NOMO-1 (cell line): ENCODE results near the gene TLL1.

ENCODE experiments used
- DNase-seq, 2 experiments: peaks; one replicate each; lab custom pipeline; 2025; ENCODE audit not compliant: unreplicated experiment in 2 of 2; lab: John Stamatoyannopoulos, UW

TLL1 gene

DNA sequence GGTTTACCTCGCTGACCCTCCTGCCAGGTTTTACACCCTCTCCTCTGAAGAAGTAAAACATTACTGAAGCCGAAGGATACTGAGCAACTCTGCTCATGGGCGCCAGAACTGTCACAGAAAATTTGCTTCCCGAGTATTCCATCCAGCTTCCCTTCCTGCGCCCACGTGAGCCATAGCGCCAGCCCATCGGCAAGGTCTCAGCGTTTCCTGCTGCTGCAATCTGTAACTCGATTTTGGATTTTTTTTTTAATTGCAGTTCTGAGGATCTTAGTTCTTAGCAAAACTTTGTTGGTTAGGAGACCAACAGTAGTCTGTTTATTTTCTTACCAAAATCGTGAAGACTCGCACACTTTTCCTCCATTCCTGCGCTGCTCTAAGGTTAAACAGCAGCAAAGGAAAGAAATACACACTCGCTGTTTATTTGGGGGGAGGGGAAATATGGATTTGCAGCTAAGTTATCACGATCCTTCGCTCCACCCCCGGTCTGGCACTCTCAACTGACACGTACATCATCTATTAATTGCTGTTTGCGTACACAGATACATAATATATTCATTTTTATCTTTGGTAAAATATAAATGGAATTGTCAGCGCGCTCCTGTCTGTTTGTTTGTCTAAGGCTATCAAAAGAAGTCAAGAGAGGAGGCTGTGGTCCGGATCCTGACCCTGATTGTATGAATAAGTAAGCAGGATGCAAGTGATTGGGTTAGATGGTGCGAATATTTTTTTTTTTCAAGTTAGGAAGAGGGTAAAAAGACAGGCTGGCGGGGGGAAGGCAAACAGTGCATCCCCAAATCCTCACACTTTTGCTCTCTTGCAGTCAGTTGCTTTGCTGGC is at the start of gene TLL1:
Gene TLL1, plus strand, starts transcription at position 777 of the 837 bp plus-strand sequence. CDS start 668 bp downstream, outside the sequence.
- DNase-seq = no peak

GRCh38 chr4:165826166-165826565 is 46.9 kb upstream of the TLL1 start:
- no peak for DNase-seq

- no peak for DNase-seq
Observed at GRCh38 chr4:165827018-165827417, 46.0 kb upstream of the TLL1 start.

DNA sequence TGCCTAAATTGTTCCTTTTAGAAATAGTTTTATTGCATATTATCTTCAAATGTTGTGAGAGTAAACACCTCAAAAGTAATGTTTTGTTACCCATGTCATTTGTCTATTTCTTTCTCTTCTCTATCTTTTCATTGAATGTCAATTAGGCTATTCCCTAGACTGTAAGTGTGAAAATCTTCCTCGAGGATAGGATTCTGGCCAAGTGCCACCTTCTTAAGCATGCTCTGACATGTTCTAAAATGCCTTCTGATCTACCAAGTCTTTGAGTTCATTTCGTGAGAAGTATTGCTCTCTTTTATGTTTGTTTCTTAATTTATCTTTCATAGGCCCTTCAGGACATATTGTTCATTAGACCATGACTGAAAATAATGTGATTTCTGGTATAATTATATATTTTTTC is 44.1 kb upstream of the TLL1 start:
- DNase-seq = no peak

- DNase-seq = no peak
Observed at GRCh38 chr4:165834116-165834515, 38.9 kb upstream of the TLL1 start.

DNA sequence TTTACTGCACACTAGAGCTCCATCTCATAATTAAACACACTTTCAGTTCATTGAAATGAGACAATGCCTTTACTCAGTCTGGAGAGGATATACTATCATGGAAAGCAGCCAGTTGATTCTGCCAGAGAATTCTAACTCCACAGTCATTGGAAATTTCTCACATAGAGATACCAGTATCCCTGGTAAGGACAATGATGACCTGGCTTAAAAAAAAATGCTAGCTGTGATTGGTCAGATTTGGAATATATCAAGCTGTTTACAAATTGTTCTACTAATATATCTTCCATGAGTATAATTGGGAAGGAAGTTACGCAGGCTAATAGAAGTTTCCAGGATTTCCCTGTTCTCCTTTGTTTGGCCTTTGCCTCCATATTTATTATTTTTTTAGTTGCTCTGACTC is 34.5 kb upstream of the TLL1 start:
- no peak for DNase-seq

- no peak for DNase-seq
Observed at GRCh38 chr4:165839615-165840333, 33.3 kb upstream of the TLL1 start.

DNA sequence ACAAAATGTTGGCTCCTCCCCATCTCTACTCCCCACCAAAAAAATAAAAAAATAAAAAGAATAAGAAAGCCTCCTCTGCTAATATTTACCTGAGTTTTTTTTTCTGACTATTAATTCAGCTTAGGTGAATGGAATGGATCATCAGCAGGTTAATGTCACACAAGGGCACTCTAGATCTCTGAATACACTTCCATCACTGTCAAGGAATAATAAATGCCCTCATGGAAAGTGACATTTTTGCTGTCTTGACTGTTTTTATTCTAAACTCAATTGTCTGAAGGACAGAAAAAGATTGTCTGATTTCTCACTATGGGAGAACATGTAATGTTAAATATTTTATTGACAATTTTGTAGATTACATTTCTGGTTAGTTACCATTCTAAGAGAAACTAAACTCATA is 30.4 kb upstream of the TLL1 start:
- DNase-seq = no peak

DNA sequence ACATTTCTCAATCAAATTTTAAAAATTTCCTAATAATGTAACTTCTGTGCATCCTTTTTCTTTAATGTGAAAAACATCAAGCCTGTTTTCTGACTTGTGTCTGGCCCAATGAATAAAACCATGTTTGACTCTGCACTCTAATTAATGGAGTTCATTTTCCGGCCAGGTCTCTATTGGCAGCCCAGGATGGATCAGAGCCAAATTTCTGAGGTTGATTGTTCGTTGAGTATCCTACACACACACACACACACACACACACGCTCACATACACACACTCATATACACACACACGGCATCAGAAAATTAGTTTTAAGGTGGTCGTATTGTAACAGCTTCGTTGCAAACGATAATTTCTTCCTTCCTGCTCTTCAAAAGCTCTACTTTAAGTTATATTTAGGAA is 28.9 kb upstream of the TLL1 start:
- DNase-seq = no peak

GRCh38 chr4:165851256-165851655 is 21.8 kb upstream of the TLL1 start:
- no peak for DNase-seq

DNA sequence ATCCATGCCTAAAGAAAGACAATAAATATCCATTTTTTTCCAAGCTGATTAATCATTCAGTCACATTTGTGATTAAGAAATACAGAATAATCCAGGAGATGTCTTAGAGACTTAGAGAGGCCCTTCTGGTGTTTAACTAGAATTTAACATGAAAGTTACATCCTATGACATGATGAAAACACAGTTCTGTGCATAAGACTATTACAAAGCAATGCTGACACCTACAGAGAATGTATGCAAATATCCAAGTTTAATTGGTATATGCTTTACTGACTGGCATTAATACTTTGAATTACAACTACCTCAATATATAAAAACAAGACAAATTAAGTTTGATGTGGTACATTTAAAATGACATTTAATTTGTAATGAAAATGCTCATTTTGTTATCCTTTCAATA is 17.8 kb upstream of the TLL1 start:
- no peak for DNase-seq

- no peak for DNase-seq
Observed at GRCh38 chr4:165861363-165861762, 11.7 kb upstream of the TLL1 start.

DNA sequence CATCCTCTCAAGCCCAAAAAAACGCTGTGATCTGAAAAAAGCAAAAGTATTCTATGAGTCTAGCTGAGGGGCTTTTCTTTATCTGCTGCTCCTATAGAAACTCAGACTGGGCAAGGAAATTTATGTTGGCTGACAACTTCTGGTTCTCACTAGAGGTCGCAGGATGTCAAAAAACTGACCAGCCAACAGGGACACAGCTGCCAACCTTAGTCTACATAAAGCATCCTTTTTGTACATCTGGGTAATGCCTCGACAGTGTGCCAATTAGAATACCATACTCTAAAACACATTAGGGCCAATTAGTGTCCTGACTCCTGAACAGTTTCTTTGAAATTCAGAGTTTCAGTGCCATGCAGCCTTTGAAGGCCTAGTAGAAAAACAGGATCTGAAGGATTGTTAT is 8.8 kb upstream of the TLL1 start:
- no peak for DNase-seq

DNA sequence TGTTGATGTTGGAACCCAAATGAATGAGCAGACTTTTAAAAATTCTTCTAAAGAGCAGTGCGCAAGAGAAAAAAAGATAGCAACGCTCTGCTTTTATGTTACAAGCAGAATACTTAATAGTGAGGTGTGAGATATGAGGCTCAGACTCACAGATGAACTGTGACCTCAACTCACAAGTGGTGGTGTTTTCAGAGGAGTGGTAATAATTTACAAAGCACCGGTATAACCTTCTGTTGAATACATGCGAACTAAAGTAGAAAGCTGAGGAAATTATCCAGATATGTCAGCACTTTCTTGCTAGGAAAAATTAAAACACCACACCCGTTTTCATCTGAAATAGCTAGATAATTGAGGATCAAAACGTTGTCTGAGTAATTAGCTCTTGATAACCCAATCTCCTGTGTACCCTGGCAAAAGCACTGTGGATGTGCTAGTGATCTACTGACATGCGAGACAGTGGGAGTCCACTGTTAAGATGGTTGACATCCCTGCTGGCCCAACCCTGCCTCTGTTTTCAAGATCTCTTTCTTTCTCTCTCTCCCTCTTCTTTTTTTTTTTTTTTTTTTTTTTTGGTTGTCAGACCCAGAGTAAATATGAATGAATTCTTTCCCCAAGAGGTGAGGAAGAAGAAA is 6.9 kb upstream of the TLL1 start:
- DNase-seq = no peak

DNA sequence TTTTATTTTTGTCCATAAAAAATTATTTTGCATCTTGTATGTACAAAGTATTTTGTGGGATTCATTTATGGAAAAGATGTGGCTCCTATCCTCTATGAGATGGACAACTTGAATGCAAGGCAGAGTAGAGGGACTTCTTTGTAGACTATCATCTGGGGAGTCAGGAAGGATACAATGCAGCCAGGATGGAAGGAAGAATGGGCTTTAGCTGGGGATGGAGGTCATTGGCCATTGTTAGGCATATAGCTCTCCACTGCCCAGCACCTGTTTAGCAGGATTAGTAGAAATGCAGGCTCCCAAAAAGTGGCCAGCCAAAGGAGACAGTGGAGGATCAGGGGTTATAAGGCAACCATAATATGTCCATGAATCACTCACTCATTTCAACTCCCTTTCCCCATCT is 5.1 kb upstream of the TLL1 start:
- DNase-seq = no peak

DNA sequence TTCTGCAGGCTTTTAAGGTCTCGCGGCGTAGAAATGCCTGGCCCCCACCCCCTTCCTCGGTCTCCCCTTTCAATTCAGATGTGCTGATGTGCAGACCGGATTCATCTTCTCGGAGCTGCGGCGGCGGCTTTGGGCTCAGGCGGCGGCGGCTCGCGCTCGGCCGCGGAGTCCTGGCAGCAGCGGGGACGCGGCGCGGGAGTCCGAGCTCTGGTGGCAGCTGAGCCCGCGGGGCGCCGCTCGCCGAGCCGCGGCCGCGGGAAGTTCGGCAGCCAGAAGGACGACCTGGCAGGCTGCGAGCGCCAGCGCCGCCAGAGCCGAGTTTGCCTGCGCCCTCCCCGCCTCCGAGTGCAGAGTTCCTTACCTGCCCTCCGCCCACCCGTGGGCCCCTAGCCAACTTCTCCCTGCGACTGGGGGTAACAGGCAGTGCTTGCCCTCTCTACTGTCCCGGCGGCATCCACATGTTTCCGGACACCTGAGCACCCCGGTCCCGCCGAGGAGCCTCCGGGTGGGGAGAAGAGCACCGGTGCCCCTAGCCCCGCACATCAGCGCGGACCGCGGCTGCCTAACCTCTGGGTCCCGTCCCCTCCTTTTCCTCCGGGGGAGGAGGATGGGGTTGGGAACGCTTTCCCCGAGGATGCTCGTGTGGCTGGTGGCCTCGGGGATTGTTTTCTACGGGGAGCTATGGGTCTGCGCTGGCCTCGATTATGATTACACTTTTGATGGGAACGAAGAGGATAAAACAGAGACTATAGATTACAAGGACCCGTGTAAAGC is 448 bp downstream of the TLL1 start:
- no peak for DNase-seq

GRCh38 chr4:165874072-165874790 is 1.2 kb downstream of the TLL1 start:
- no peak for DNase-seq

DNA sequence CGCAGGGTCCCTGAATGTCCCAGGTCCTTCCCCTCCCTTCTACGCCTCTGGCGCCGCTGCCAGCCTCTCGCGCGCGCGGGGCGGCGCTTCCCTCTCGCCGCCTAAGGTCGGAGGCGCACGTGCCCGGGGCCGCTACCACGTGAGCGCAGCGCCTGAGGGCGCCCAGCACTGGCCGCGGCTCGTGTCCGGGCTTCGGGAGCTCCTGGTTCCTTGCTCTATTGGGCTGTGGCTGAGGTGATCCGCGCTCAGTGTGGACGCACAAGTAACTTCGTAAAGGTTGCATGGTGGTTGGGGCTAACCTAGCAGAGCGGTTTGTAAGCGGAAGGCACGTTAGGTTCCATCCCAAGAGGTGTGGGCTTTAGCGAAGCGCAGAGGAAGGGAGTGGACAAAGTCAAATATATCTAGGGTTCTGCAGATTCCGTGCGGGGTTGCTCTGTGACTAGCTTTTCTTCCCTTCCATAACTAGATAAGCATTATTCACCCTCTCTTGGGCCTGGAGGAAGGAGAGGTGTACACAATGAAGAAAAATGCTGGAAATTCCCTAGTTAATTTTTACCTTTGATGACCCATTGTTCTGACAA is 1.8 kb downstream of the TLL1 start:
- no peak for DNase-seq

GRCh38 chr4:165875446-165875845 is 2.4 kb downstream of the TLL1 start:
- DNase-seq = no peak

DNA sequence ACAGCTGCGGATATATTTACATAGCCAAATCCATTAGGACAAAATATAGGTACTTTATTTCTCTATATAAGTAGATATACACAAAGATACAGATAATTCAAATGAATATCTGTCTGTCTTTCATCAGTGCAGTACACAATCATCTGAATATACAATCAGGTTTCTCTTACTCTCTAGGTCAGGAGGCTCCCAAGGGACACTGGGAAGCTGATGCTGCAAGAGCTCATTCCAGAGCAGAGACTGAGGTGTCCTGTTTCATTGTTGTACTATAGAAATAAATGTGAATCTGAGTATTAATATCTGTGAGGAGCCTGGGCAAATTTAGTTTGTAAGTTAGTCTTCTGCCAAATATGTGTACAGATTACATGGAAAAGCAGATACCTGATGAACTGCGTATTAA is 4.2 kb downstream of the TLL1 start:
- DNase-seq = no peak
